ENCODE measurements around the gene P4HA2. TPM values are rescaled to one million over a fixed set of nuclear protein-coding genes. Genes with fewer than 3 reads are reported as not detected.

The P4HA2 gene
- total and polyA plus RNA-seq, 2 of the 13 experiments (the other 11 are each of a cell fraction or from before 2014, with no cell fraction given): 37.7 to 126 TPM

GRCh38 chr5:132232465-132232864 lies 4.8 kb upstream of the P4HA2 start (continued):
- TF ChIP-seq ZBTB40 (IDR thresholded peaks at IDR 0.05) (no peak), ZBTB40 (CRISPR knock-in tag; IDR thresholded peaks at IDR 0.05) (no peak), ZNF18 (CRISPR knock-in tag; IDR thresholded peaks at IDR 0.05; ENCODE audit: insufficient replicate concordance) (no peak), SIX4 (CRISPR knock-in tag; IDR thresholded peaks at IDR 0.05) (no peak)
